Lower lobe of right lung (tissue), 2 donors: ENCODE results near the gene GALNTL6. TPM values are rescaled to one million over a fixed set of nuclear protein-coding genes. Genes with fewer than 3 reads are reported as not detected.

Source experiments
- ATAC-seq, 2 donors: fragments of 200-7000 bp; cut with Tn5 transposase; one replicate each; pipeline ENCODE4 v1.9.1; 2020 to 2022; ENCODE audit warnings: mild to moderate bottlenecking in 2 of 2, moderate library complexity in 2 of 2
- DNase-seq: peaks from one replicate; pipeline ENCODE4 v3.0.0-alpha.2; 2020
- H3K27ac ChIP-seq: fragments of 200-600 bp; one replicate; pipeline ENCODE4 v1.8.0; 2022
- H3K27me3 ChIP-seq: fragments of 200-600 bp; one replicate; pipeline ENCODE4 v1.8.0; 2022; ENCODE audit warnings: low read depth
- H3K36me3 ChIP-seq: fragments of 200-600 bp; one replicate; pipeline ENCODE4 v1.8.0; 2022; ENCODE audit warnings: mild to moderate bottlenecking
- H3K4me1 ChIP-seq: fragments of 200-600 bp; one replicate; pipeline ENCODE4 v1.8.0; 2022
- H3K4me3 ChIP-seq: fragments of 200-600 bp; one replicate; pipeline ENCODE4 v1.8.0; 2022; ENCODE audit warnings: mild to moderate bottlenecking
- H3K9me3 ChIP-seq: fragments of 200-600 bp; one replicate; pipeline ENCODE4 v1.8.0; 2022
- intact Hi-C: fragments of 100-400 bp; cut with DNase I; formaldehyde crosslinking; loops from one replicate; pipeline ENCODE4 v1.11.0; 2022
- total RNA-seq: library from RNA; stranded (reverse); fragmentation: NEBNext Ultra II Directional; extraction: Animal tissue kit (Norgen Biotek cat#: 25700); gene quantifications from one replicate; pipeline ENCODE4 v1.2.1, GENCODE V29; 2021
- TF ChIP-seq, protein P1 (sequence below): fragments of 200-600 bp; IDR thresholded peaks from one replicate; pipeline ENCODE4 v1.8.0; 2022; ENCODE audit warnings: antibody characterized with exemption, mild to moderate bottlenecking
- donor health status: DM: no; HTN: yes; CAD: no; lungs with severe emphysema.

Gene GALNTL6
- total RNA-seq, 1 donor from 2014 or later: not detected

- intact Hi-C loops: no loop called here
- TF ChIP-seq, protein P1, sequence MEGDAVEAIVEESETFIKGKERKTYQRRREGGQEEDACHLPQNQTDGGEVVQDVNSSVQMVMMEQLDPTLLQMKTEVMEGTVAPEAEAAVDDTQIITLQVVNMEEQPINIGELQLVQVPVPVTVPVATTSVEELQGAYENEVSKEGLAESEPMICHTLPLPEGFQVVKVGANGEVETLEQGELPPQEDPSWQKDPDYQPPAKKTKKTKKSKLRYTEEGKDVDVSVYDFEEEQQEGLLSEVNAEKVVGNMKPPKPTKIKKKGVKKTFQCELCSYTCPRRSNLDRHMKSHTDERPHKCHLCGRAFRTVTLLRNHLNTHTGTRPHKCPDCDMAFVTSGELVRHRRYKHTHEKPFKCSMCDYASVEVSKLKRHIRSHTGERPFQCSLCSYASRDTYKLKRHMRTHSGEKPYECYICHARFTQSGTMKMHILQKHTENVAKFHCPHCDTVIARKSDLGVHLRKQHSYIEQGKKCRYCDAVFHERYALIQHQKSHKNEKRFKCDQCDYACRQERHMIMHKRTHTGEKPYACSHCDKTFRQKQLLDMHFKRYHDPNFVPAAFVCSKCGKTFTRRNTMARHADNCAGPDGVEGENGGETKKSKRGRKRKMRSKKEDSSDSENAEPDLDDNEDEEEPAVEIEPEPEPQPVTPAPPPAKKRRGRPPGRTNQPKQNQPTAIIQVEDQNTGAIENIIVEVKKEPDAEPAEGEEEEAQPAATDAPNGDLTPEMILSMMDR: no peak
- Histone ChIP-seq H3K9me3 (no peaks in the 10 kb centered on the region), H3K36me3 (no peaks in the 10 kb centered on the region), H3K4me1 (no peaks in the 10 kb centered on the region), H3K4me3 (no peak overlapping the region), H3K27me3 (no peaks in the 10 kb centered on the region), H3K27ac (no peak overlapping the region)
- DNase-seq (no peak), ATAC-seq (no peak)
These were observed 806.6 kb downstream of the GALNTL6 start for GRCh38 chr4:172619798-172620197.

- no peak for ATAC-seq
- Histone ChIP-seq H3K27ac (no peak overlapping the region), H3K4me1 (no peaks in the 10 kb centered on the region), H3K4me3 (no peak overlapping the region), H3K27me3 (no peaks in the 10 kb centered on the region), H3K9me3 (no peaks in the 10 kb centered on the region), H3K36me3 (no peaks in the 10 kb centered on the region)
- TF ChIP-seq, protein P1: no peak
- intact Hi-C loops: no loop called here
- no peak for DNase-seq
These were observed 815.1 kb downstream of the GALNTL6 start for GRCh38 chr4:172628263-172628662.

DNA sequence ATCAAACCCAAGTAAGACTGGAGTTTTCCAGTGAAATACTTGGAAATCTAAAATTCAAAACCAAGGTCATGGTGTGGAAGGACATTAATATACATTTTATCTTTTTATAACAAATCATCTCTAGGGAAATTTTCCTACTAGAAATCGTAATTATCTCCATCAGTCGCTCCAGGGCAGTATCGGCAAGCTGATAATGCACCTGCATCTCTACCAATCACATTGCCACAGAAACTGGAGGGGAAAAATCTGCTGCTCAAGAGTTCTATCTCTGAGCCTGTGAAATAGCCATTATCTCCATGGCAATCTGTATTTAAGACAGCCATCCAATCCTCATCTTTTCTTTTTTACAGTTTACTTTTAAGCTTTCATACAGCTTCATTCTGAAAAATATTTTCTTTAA is 817.1 kb downstream of the GALNTL6 start:
- TF ChIP-seq, protein P1: no peak
- intact Hi-C loops: no loop called here
- Histone ChIP-seq H3K4me1 (no peaks in the 10 kb centered on the region), H3K4me3 (no peak overlapping the region), H3K27ac (no peak overlapping the region), H3K27me3 (no peaks in the 10 kb centered on the region), H3K36me3 (no peaks in the 10 kb centered on the region), H3K9me3 (no peaks in the 10 kb centered on the region)
- ATAC-seq (no peak), DNase-seq (no peak)

GRCh38 chr4:172631832-172632231 is 818.6 kb downstream of the GALNTL6 start:
- no peaks in the 10 kb centered on the region for H3K4me1 ChIP-seq
- no peaks in the 10 kb centered on the region for H3K36me3 ChIP-seq
- no peaks in the 10 kb centered on the region for H3K9me3 ChIP-seq
- TF ChIP-seq, protein P1: no peak
- H3K27me3 ChIP-seq: no peaks in the 10 kb centered on the region
- intact Hi-C loops: no loop called here
- ATAC-seq (no peak), DNase-seq (no peak)
- H3K27ac ChIP-seq: no peak overlapping the region
- no peak overlapping the region for H3K4me3 ChIP-seq

- ATAC-seq (no peak), DNase-seq (no peak)
- H3K4me1 ChIP-seq: no peaks in the 10 kb centered on the region
- TF ChIP-seq, protein P1: no peak
- intact Hi-C loops: no loop called here
- H3K27me3 ChIP-seq: no peaks in the 10 kb centered on the region
- H3K9me3 ChIP-seq: no peaks in the 10 kb centered on the region
- H3K27ac ChIP-seq: no peak overlapping the region
- H3K4me3 ChIP-seq: no peak overlapping the region
- H3K36me3 ChIP-seq: no peaks in the 10 kb centered on the region
These were observed 835.3 kb downstream of the GALNTL6 start for GRCh38 chr4:172648471-172648870.

DNA sequence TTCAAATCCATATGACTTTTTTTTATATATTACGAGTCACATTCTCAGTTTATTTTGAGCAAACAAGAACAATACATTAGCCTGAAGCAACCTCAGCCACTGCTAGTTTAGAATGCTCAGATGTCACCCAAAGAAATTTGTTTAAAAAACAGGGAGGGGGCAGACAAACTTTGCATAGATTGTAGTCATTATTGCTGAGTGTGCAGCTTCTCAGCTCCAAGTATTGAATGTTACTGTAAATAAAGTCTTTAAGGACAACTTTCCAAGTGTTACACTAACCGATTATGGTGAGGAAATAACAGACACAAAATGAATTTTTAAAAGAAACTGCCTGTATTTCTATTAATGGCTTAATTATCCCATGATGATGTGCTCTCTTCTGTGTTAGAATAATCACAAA is 835.9 kb downstream of the GALNTL6 start:
- Histone ChIP-seq H3K4me1 (no peaks in the 10 kb centered on the region), H3K9me3 (no peaks in the 10 kb centered on the region), H3K27me3 (no peaks in the 10 kb centered on the region), H3K4me3 (no peak overlapping the region), H3K36me3 (no peaks in the 10 kb centered on the region), H3K27ac (no peak overlapping the region)
- TF ChIP-seq, protein P1: no peak
- DNase-seq (no peak), ATAC-seq (no peak)
- intact Hi-C loops: no loop called here
